A172 (cell line): ENCODE data around the gene HM13. TPM values are rescaled to one million over a fixed set of nuclear protein-coding genes. Genes with fewer than 3 reads are reported as not detected.
A peak's percentile ranks its signal among the peaks of the same experiment; 100 is the strongest.
"Not testable (repeated sequence)": the region's sequence is repeated elsewhere in the genome, so short reads cannot be mapped to it uniquely, and the experiment has no call there.

Experiments
- DNase-seq: peaks from one replicate; pipeline ENCODE4 v3.0.0-alpha.2; 2015; ENCODE audit warnings: low spot score
- total RNA-seq: library from RNA; depleted of rRNA; stranded (reverse); fragments of >200 nt; shearing (Covaris generic); gene quantifications from 2 replicates; pipeline ENCODE4 v1.2.3, GENCODE V29; 2014

The HM13 gene
- total RNA-seq, 1 experiment from 2014 or later, result 58.2 TPM

- DNase-seq, result peak; percentile 77
Observed at GRCh38 chr20:31502884-31503673, 11.2 kb upstream of the HM13 start.

GRCh38 chr20:31505903-31506302, 8.3 kb upstream of the HM13 start:
- DNase-seq, result peak; percentile 80

- DNase-seq, result no peak
Observed at GRCh38 chr20:31508517-31509244, 5.6 kb upstream of the HM13 start.

- DNase-seq, result no peak
Observed at GRCh38 chr20:31515072-31515774, 981 bp downstream of the HM13 start.

GRCh38 chr20:31515775-31516107, 1.5 kb downstream of the HM13 start:
- DNase-seq, result no peak

- no peak for DNase-seq
Observed at GRCh38 chr20:31516166-31516565, 1.9 kb downstream of the HM13 start.

GRCh38 chr20:31516651-31517050, 2.4 kb downstream of the HM13 start:
- no peak for DNase-seq

- DNase-seq, result peak; percentile 61
Observed at GRCh38 chr20:31517373-31517772, 3.1 kb downstream of the HM13 start.

- not testable (repeated sequence) for DNase-seq
Observed at GRCh38 chr20:31521267-31521666, 7.0 kb downstream of the HM13 start.

GRCh38 chr20:31522731-31523130, 8.5 kb downstream of the HM13 start:
- no peak for DNase-seq

- no peak for DNase-seq
Observed at GRCh38 chr20:31523361-31524283, 9.4 kb downstream of the HM13 start.

GRCh38 chr20:31527266-31527665, 13.0 kb downstream of the HM13 start:
- DNase-seq, result no peak

GRCh38 chr20:31535298-31535697, 21.1 kb downstream of the HM13 start:
- no peak for DNase-seq

- DNase-seq, result no peak
Observed at GRCh38 chr20:31536575-31536974, 22.3 kb downstream of the HM13 start.

GRCh38 chr20:31537116-31537871, 23.1 kb downstream of the HM13 start:
- no peak for DNase-seq

GRCh38 chr20:31537890-31538289, 23.6 kb downstream of the HM13 start:
- DNase-seq, result no peak

- no peak for DNase-seq
Observed at GRCh38 chr20:31538326-31538725, 24.1 kb downstream of the HM13 start.

GRCh38 chr20:31539636-31540035, 25.4 kb downstream of the HM13 start:
- not testable (repeated sequence) for DNase-seq

GRCh38 chr20:31540406-31540805, 26.2 kb downstream of the HM13 start:
- DNase-seq, result no peak

GRCh38 chr20:31542201-31542842, 28.1 kb downstream of the HM13 start:
- DNase-seq, result peak; percentile 82
